T-helper 2 cell treated with Interferon-gamma antibody and Interleukin-4, amounts not matched to agents 5 μg/mL and 100 μg/mL, for 36 hours (primary cell): ENCODE measurements around the gene AXIN2.

Experiments used
- DNase-seq: peaks from one replicate; pipeline ENCODE4 v3.0.0; 2021; ENCODE audit warnings: low spot score
- H3K27ac Mint-ChIP-seq: one replicate; pipeline ENCODE4 v1.8.0; 2021; ENCODE audit warnings: mild to moderate bottlenecking, mixed read lengths
- H3K27me3 Mint-ChIP-seq: one replicate; pipeline ENCODE4 v1.8.0; 2021; ENCODE audit warnings: low read depth, mixed read lengths
- H3K36me3 Mint-ChIP-seq: one replicate; pipeline ENCODE4 v1.8.0; 2021; ENCODE audit warnings: low read depth, mixed read lengths
- H3K4me1 Mint-ChIP-seq: one replicate; pipeline ENCODE4 v1.8.0; 2021; ENCODE audit warnings: low read depth, mixed read lengths
- H3K4me3 Mint-ChIP-seq: one replicate; pipeline ENCODE4 v1.8.0; 2022; ENCODE audit warnings: mild to moderate bottlenecking, moderate library complexity, mixed read lengths
- H3K9me3 Mint-ChIP-seq: one replicate; pipeline ENCODE4 v1.8.0; 2021; ENCODE audit warnings: mixed read lengths

The AXIN2 gene

DNA sequence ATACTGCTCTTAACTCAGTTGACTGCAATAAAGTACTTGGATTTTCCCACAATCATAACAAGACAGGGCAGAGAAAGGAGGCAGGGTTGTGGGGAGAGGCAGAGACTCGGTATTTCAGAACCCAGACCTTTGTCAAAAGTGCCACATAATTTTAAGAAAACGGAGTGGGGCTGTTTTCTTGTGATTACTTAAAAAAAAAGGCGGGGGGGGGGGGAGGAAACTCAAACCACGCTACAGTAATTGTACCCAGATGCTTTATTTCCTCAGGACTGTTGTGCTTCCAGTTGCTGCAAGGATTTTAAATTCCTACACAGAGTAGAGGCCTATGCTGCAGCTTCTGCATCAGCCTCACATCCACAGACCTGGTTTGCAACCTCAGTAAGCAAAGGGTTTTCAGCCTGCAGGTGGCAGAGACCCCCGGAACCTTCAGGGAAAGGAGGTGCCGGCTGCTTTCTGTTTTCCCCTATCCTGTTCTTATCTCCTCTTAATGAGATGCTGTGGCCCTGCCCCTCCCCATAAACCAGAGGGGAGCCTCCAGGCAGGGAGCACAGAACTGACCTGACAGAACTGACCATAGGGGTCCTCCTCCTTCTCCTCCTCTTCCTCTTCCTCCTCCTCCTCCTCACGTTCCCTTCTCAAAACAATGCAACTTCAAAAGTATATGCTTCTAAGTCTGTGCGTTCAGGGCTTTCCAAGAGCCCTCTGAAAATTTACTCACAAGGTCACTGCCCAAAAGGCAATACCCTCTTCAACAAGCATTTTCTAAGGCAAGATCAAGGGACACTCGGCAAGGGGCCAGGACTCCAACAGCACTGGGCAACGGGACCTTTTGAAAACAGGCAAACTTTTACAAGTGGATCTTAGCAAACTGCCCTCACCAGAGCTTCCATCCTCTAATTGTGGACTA lies 7.5 kb downstream of the AXIN2 start:
- peak; percentile 20 for DNase-seq
- Mint-ChIP-seq H3K36me3 (peaks cover 17% of the 10 kb centered on the region), H3K9me3 (no peaks in the 10 kb centered on the region), H3K27me3 (peaks cover 21% of the 10 kb centered on the region), H3K4me1 (peaks cover 19% of the 10 kb centered on the region), H3K27ac (peak overlapping the region; percentile 1), H3K4me3 (peak overlapping the region; percentile 47)

DNA sequence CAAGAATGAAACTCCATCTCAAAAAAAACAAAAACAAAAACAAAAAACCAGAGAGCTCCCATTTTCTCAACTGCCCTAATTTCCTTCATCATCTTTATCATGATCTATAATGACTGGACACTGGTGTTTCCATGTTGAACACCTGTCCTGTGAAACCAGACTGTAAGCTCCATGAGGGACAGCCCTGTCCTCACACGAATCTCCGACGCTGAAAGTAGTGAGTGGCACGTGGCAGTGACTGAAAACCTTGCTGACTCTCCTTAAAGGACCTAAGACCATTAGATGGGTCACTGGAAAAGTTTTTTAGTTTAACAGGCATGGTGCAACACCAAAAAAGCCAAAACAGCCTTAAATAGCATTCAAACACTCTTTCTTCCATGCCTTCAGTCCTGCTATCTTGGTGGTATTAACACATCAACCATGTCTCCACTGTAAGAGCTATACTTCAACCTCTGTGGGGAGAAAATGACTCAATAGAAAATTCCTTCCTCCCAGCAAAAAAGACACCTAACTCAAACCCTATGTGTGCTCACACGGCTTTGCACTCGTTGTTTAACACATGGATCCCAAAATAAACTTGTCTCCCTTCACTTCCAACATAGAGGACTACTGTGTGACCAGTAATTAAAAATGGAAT lies 8.3 kb downstream of the AXIN2 start:
- H3K9me3 Mint-ChIP-seq: no peaks in the 10 kb centered on the region
- peaks cover 18% of the 10 kb centered on the region for H3K27me3 Mint-ChIP-seq
- peak; percentile 9 for DNase-seq
- no peak overlapping the region for H3K27ac Mint-ChIP-seq
- H3K4me1 Mint-ChIP-seq: peaks cover 16% of the 10 kb centered on the region
- peak overlapping the region; percentile 47 for H3K4me3 Mint-ChIP-seq
- peaks cover 18% of the 10 kb centered on the region for H3K36me3 Mint-ChIP-seq

DNA sequence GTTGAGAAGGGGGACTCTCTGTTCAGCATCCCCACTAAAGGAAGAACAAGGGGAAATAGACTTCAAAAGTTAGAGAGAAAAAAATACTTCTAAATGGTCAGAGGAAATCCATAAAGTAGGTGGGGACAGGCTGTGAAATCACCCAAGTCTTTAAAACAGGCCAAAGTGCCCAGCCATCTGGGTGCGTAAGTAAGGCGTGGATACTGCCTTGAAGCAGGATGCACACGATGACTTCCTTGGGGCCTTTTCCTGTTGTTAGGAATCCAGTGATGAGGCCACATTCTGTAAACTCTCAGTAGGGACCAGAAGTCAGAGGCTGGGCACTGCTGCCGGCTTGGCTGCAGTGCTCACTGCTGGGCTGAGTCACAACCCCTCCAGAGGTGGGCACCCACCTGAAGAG lies 9.2 kb downstream of the AXIN2 start:
- Mint-ChIP-seq H3K4me1 (peaks cover 21% of the 10 kb centered on the region), H3K27me3 (peaks cover 18% of the 10 kb centered on the region), H3K27ac (no peak overlapping the region), H3K9me3 (no peaks in the 10 kb centered on the region), H3K36me3 (peaks cover 20% of the 10 kb centered on the region), H3K4me3 (no peak overlapping the region)
- no peak for DNase-seq

DNA sequence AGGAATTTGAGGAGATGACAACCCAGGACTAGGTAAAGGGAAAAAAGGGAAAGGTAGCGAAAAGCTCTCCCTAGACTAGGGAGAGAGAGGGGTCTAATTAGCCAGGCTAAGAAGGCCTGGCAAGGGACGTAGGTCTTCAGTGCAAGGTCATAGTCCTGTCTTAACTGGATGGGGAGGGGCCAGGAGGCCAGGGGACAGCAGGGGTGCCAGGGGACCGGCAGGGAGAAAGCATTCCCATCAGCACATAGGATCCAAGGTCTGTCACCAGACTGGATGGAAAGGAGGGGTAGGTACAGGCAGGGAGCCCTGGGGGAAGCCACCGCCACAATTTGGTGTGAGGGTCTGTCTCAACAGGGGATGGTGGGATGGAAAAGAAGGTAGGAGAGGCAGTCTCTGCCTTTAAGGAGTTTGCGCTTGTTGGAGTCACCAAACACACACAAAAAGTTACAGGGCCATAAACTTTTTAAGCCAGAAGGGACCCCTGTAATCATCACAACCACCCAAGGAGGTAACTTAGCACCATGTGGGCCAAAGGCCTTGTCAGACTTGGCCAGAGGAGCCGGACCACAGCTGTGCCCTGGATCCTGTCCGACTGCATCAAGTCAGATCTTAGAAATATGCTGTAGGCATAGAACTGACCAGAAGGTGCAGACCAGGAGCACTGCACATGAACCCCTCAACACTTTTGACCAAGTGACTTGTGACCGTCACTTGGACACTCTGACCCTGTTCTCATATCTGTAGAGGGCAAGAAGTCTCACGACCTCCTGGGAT lies 10.0 kb downstream of the AXIN2 start:
- Mint-ChIP-seq H3K27ac (no peak overlapping the region), H3K9me3 (no peaks in the 10 kb centered on the region), H3K27me3 (peaks cover 18% of the 10 kb centered on the region), H3K36me3 (peaks cover 20% of the 10 kb centered on the region), H3K4me3 (no peak overlapping the region), H3K4me1 (peaks cover 24% of the 10 kb centered on the region)
- no peak for DNase-seq

DNA sequence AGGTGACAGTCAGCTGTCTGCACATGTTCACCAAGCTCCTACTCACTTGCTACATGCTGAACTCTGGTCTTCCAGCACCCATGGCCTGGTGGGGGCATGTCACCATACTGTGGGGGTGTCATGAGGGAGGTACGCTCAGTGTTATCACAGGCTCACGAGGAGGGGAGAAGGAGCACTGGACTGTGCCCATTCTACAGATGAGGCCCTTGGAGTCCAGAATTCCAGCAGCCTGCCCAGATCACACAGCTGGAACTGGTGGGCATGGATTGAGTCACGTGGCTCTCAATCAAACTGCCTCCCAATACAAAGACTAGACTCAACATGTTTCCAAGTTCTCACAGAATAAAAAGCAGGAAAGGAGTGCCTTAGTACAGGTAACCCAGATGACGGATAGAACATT lies 10.7 kb downstream of the AXIN2 start:
- no peak for DNase-seq
- Mint-ChIP-seq H3K36me3 (peaks cover 20% of the 10 kb centered on the region), H3K9me3 (no peaks in the 10 kb centered on the region), H3K27ac (no peak overlapping the region), H3K27me3 (peaks cover 18% of the 10 kb centered on the region), H3K4me1 (peaks cover 23% of the 10 kb centered on the region), H3K4me3 (no peak overlapping the region)

DNA sequence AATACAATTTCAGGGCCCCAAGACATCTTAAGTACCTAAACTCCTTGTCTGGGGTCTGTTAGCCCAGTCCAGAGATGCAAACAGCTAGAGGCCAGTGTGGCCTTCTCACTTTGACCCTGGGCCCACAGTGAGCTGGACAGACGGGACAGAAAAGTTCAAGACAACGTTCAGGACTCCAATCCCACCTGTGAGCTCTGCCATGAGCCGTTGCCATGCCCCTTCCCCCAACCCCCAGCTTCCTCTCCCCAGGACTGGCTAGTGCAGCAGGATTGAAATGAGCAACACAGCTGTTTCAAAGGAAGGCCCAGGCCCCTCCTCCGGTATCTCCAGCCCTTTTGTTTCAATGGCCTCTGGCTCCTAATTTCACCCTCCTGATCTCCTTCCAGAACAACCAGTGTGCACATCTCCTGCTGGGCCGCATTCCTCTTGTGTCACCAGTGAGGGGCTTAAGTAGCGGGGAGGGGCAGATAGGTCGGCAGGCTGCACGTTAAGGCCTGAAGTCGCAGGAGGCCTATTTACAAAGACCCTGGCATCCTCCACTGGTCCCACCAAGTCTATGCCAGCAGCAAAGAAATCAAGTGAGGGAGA lies 11.3 kb downstream of the AXIN2 start:
- Mint-ChIP-seq H3K27ac (no peak overlapping the region), H3K9me3 (no peaks in the 10 kb centered on the region), H3K36me3 (peaks cover 20% of the 10 kb centered on the region), H3K4me3 (no peak overlapping the region), H3K27me3 (peaks cover 18% of the 10 kb centered on the region), H3K4me1 (peaks cover 20% of the 10 kb centered on the region)
- DNase-seq: no peak

DNA sequence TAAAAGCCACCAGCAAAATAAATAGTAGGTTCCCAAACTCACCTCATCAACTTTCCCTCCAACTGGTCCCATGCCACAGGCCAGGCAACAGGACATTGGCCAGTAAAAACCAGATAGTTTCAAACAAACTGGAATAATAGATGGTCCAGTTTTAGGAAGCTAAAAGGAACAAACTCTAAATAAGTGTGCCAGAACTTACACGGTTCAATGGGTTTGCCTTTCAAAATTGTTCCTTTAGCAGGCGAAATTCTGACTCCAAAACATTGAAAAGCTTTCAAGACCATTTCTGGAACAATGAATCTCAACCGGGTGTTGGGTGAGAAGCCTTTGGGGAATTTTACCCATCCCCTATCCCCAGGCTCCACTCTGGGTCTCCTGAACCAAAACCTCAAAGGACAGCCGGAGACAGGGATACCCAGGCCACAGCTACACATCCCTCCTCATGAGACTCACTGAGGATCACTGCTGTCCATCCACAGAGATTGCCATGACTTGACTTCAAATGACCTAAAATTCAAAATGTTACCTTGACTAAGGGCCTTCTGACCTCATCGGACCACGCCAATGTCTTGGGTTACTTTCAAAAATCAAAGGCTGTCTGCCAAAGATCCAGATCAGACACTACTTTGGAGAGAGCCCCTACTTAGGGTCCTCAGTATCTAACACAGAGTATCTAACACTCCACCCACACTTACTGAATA lies 13.0 kb downstream of the AXIN2 start:
- peaks cover 14% of the 10 kb centered on the region for H3K4me1 Mint-ChIP-seq
- peaks cover 12% of the 10 kb centered on the region for H3K27me3 Mint-ChIP-seq
- no peak overlapping the region for H3K27ac Mint-ChIP-seq
- no peaks in the 10 kb centered on the region for H3K9me3 Mint-ChIP-seq
- H3K4me3 Mint-ChIP-seq: no peak overlapping the region
- DNase-seq: no peak
- peaks cover 18% of the 10 kb centered on the region for H3K36me3 Mint-ChIP-seq

DNA sequence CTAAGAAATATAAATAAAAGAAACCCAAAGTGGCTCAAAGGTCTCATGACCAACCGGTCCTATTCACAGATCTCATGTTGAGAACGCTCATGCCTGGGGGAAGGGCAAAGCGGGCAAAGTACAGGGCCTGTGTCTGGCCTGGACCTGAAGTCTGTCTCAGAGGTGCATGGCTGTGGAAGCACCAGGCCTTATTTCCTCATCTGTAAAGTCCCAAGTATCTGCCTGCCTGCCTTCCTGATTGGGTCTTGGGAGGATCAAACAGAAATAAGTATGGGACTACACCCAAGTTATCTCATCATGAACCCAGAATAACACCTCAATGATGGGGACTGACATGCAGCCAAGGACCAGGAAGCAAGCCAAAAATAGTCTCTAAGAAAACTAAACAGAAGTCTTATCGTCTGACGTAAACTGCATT lies 14.2 kb downstream of the AXIN2 start:
- peaks cover 14% of the 10 kb centered on the region for H3K36me3 Mint-ChIP-seq
- DNase-seq: no peak
- no peak overlapping the region for H3K4me3 Mint-ChIP-seq
- peaks cover 10% of the 10 kb centered on the region for H3K27me3 Mint-ChIP-seq
- peak overlapping the region; percentile 46 for H3K27ac Mint-ChIP-seq
- H3K4me1 Mint-ChIP-seq: peaks cover 8% of the 10 kb centered on the region
- H3K9me3 Mint-ChIP-seq: no peaks in the 10 kb centered on the region

DNA sequence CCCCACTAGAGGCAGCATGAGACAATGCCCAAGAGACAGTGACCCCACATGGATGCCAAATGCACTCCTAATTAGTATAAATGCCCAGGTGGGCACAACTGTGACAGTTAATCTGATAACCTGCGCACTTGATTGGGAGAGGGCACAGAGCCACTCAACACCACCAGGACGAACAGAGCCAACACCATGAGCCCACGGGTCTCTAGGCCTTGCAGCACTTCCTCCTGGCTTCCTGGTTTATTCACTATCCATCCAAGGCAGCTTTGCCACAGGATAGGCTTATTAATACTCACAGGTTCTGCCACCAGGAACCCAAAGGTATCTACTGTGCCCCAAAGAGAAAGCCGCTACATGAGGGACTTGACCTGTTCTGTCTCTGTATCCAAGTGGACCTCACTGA lies 14.9 kb downstream of the AXIN2 start:
- DNase-seq: no peak
- Mint-ChIP-seq H3K36me3 (peaks cover 15% of the 10 kb centered on the region), H3K4me1 (peaks cover 8% of the 10 kb centered on the region), H3K4me3 (no peak overlapping the region), H3K27me3 (peaks cover 7% of the 10 kb centered on the region), H3K9me3 (no peaks in the 10 kb centered on the region), H3K27ac (no peak overlapping the region)

DNA sequence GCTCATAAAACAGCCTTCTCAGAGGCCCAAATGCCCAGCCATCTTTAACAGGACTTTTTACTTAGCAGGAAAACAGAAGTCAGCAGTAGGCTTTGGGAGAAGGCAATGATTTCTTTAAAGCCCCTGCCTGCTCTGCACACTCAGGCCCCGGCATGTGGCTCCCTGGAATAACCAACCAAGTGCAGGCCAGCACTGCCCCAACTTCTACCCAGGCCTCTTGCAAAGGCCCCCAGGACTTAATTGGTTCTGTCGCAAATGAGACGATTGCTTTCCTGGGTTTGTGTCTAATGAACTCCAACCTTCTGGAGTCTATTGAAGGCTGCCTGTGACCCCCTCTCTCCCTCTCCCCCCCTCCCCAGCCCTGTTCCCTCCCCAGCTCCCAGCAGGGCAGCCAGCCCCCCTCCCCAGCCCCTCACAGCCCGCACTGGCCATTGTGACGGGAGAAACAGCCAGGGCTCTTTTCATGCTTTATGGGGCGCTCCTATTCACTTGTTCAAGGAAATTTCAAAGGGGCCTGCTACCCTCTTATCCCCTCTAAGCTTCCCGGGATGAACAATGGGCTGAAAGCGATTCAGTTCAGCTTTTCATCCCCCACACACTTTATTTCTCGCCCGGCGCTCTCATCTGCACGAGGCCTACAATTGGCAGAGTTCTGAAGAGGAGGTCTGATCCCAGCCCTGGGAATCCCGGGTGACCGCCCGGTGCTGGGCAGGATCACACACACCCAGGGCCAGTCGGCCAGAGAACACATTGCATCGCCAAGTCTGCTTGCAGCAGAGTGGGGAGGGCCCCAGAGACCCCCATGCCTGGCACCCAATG lies 15.5 kb downstream of the AXIN2 start:
- Mint-ChIP-seq H3K4me1 (peaks cover 8% of the 10 kb centered on the region), H3K27ac (no peak overlapping the region), H3K4me3 (no peak overlapping the region), H3K27me3 (peaks cover 4% of the 10 kb centered on the region), H3K36me3 (peaks cover 18% of the 10 kb centered on the region), H3K9me3 (no peaks in the 10 kb centered on the region)
- DNase-seq: no peak

DNA sequence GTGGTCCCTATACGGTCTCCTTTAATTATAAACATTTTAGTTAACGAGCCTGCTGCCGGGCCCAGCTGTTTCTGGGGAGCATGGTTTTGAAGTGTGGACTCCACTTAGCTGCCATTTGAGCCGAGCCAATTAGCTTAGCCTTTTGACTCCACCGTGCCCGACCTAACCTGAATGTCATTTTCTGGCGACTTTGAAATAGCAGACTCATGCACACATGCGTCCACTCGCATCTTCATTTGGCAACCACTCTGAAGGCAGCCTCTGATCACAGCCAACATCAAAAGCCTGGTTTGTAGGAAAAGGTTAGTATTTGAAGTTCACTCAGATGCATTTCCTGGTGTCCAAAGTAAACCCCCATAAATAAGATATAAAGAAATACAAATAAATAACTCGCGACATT lies 16.8 kb downstream of the AXIN2 start:
- H3K4me1 Mint-ChIP-seq: peaks cover 8% of the 10 kb centered on the region
- H3K9me3 Mint-ChIP-seq: no peaks in the 10 kb centered on the region
- no peak overlapping the region for H3K27ac Mint-ChIP-seq
- H3K36me3 Mint-ChIP-seq: peaks cover 25% of the 10 kb centered on the region
- peaks cover 5% of the 10 kb centered on the region for H3K27me3 Mint-ChIP-seq
- no peak for DNase-seq
- H3K4me3 Mint-ChIP-seq: no peak overlapping the region

DNA sequence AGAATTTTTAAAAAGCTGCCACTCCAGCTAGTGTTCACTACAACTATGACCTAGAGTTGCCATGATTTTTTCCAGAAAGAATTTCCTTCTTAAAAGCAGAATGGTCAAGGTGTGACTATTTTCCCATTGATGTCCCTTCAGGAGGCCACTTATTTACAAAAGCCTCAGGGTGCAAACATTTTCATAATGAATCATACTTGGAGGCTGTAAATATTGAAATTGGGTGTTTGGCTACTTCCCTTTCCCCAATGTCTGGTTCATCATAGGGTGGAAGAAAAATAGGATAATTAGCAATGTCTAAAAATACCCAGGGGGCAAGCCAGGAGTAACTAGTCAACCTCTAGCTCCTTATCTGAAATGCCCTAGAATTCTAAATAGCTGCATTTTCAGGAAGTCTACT lies 18.8 kb downstream of the AXIN2 start:
- peaks cover 2% of the 10 kb centered on the region for H3K27me3 Mint-ChIP-seq
- no peak overlapping the region for H3K4me3 Mint-ChIP-seq
- no peaks in the 10 kb centered on the region for H3K9me3 Mint-ChIP-seq
- no peak for DNase-seq
- H3K4me1 Mint-ChIP-seq: peaks cover 9% of the 10 kb centered on the region
- peaks cover 20% of the 10 kb centered on the region for H3K36me3 Mint-ChIP-seq
- H3K27ac Mint-ChIP-seq: no peak overlapping the region

DNA sequence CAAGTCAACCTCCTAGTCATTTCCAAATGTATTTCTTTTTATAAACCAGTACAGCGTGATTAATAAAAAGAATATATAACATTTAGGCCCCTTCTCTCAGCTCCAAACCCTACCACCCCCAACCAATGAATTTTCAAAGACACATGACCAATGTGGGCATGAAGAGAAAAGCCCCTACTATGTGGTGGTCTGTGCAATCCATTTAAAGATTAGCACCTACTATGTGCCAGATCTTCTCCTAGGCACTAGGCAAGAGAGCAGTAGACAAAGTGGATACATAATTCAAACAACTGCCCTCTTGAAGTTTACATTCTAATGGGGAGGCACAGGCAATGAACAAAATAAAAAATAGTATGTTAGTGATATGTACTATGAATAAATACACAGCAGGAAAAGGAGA lies 19.4 kb downstream of the AXIN2 start:
- H3K4me3 Mint-ChIP-seq: no peak overlapping the region
- no peak for DNase-seq
- peaks cover 5% of the 10 kb centered on the region for H3K4me1 Mint-ChIP-seq
- H3K9me3 Mint-ChIP-seq: no peaks in the 10 kb centered on the region
- H3K27ac Mint-ChIP-seq: no peak overlapping the region
- peaks cover 2% of the 10 kb centered on the region for H3K27me3 Mint-ChIP-seq
- peaks cover 18% of the 10 kb centered on the region for H3K36me3 Mint-ChIP-seq
